Keratinocyte (primary cell): Measurements from ENCODE around the gene MAPK12.

Experiments
- CTCF ChIP-seq, 3 experiments: IDR thresholded peaks in 1 of 3; conservative IDR thresholded peaks in 1 of 3; optimal IDR thresholded peaks in 1 of 3; 2 replicates in 2 of 3; 3 replicates in 1 of 3; pipeline versions ENCODE3 to v1.5.1; 2011; ENCODE audit warnings: low read length in 3 of 3, mild to moderate bottlenecking in 3 of 3, moderate library complexity in 2 of 3, control low read depth in 1 of 3, inconsistent platforms in 1 of 3; ENCODE audit not compliant: insufficient read depth in 2 of 3; ENCODE audit errors: extremely low read depth in 1 of 3
- EZH2 ChIP-seq: IDR thresholded peaks from one replicate; pipeline ENCODE4 v1.6.1; 2012; ENCODE audit warnings: inconsistent platforms, mild to moderate bottlenecking, low read length, moderate library complexity

- no peak for TF ChIP-seq EZH2
- no peak for TF ChIP-seq CTCF (optimal IDR thresholded peaks at IDR 0.05 in 1 of 3, IDR thresholded peaks at IDR 0.05 in 1 of 3, conservative IDR thresholded peaks at IDR 0.05 in 1 of 3; ENCODE audit: extremely low read depth in 1 of 3, insufficient read depth in 2 of 3, low read length in 3 of 3)
These were observed 16.0 kb downstream of the MAPK12 start for GRCh38 chr22:50245214-50246072.
